Esophagus muscularis mucosa (tissue), 3 donors: ENCODE measurements around the gene HOXC9.

Experiments used
- POLR2A ChIP-seq: fragments of 450-650 bp; IDR thresholded peaks from one replicate; pipeline ENCODE4 v1.6.1; 2017; ENCODE audit warnings: antibody characterized with exemption, moderate library complexity, mild to moderate bottlenecking, low read depth
- TF ChIP-seq, protein P1 (sequence below), 3 experiments: fragments of 200-600 bp in 2 of 3; fragments of 450-650 bp in 1 of 3; sonication (generic) in 2 of 3; IDR thresholded peaks; one replicate each; pipeline ENCODE4 v1.5.1; 2017 to 2019; ENCODE audit warnings: antibody characterized with exemption in 3 of 3, mild to moderate bottlenecking in 2 of 3, moderate library complexity in 1 of 3

GRCh38 chr12:53952871-53953734, 46.9 kb upstream of the HOXC9 start:
- TF ChIP-seq, protein P1, sequence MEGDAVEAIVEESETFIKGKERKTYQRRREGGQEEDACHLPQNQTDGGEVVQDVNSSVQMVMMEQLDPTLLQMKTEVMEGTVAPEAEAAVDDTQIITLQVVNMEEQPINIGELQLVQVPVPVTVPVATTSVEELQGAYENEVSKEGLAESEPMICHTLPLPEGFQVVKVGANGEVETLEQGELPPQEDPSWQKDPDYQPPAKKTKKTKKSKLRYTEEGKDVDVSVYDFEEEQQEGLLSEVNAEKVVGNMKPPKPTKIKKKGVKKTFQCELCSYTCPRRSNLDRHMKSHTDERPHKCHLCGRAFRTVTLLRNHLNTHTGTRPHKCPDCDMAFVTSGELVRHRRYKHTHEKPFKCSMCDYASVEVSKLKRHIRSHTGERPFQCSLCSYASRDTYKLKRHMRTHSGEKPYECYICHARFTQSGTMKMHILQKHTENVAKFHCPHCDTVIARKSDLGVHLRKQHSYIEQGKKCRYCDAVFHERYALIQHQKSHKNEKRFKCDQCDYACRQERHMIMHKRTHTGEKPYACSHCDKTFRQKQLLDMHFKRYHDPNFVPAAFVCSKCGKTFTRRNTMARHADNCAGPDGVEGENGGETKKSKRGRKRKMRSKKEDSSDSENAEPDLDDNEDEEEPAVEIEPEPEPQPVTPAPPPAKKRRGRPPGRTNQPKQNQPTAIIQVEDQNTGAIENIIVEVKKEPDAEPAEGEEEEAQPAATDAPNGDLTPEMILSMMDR (IDR thresholded peaks at IDR 0.05) = no peak
- no peak for TF ChIP-seq POLR2A
